GM23338 (cell line): ENCODE measurements around the gene UNC5A.

Experiments
- CREB1 ChIP-seq: fragments of 250-450 bp; sonication (Bioruptor Pico); IDR thresholded peaks from 2 replicates; pipeline ENCODE4 v1.5.0; 2020; ENCODE audit warnings: low read depth, mild to moderate bottlenecking, moderate library complexity
- CTCF ChIP-seq, 2 experiments: fragments of 200-600 bp in 1 of 2; sonication (generic) in 1 of 2; conservative IDR thresholded peaks; 2 replicates each; pipeline versions ENCODE4 v1.5.1 to v1.6.1; 2016 to 2017; ENCODE audit warnings: antibody characterized with exemption in 2 of 2, low read depth in 2 of 2, mild to moderate bottlenecking in 2 of 2, moderate library complexity in 1 of 2
- ETS1 ChIP-seq: IDR thresholded peaks from 2 replicates; pipeline ENCODE4 v1.6.1; 2016; ENCODE audit warnings: antibody characterized with exemption
- EZH2 ChIP-seq: fragments of 200-600 bp; sonication (generic); IDR thresholded peaks from one replicate; pipeline ENCODE4 v1.8.0; 2017; ENCODE audit warnings: antibody characterized with exemption, mild to moderate bottlenecking, low read depth; ENCODE audit not compliant: unreplicated experiment
- EZH2phosphoT487 ChIP-seq: fragments of 200-600 bp; sonication (generic); IDR thresholded peaks from one replicate; pipeline ENCODE4 v1.8.1; 2018; ENCODE audit warnings: antibody characterized with exemption; ENCODE audit not compliant: unreplicated experiment
- JUNB ChIP-seq: IDR thresholded peaks from one replicate; pipeline ENCODE4 v1.6.1; 2016; ENCODE audit warnings: antibody characterized with exemption; ENCODE audit not compliant: unreplicated experiment
- NANOG ChIP-seq: IDR thresholded peaks from 2 replicates; pipeline ENCODE4 v1.6.1; 2016; ENCODE audit warnings: antibody characterized with exemption, borderline replicate concordance
- POLR2AphosphoS5 ChIP-seq: IDR thresholded peaks from 2 replicates; pipeline ENCODE4 v1.6.1; 2016; ENCODE audit warnings: antibody characterized with exemption, low read depth
- REST ChIP-seq: IDR thresholded peaks from one replicate; pipeline ENCODE4 v1.6.1; 2018; ENCODE audit warnings: antibody characterized with exemption; ENCODE audit not compliant: unreplicated experiment
- STAT1 ChIP-seq: IDR thresholded peaks from one replicate; pipeline ENCODE4 v1.6.1; 2016; ENCODE audit warnings: antibody characterized with exemption; ENCODE audit not compliant: unreplicated experiment
- ZNF114 ChIP-seq: fragments of 250-450 bp; sonication (Bioruptor Pico); IDR thresholded peaks from 2 replicates; pipeline ENCODE4 v1.5.0; 2020; ENCODE audit warnings: mild to moderate bottlenecking, moderate library complexity
- ZNF331 ChIP-seq: fragments of 250-450 bp; sonication (Bioruptor Pico); IDR thresholded peaks from 2 replicates; pipeline ENCODE4 v1.5.0; 2020; ENCODE audit warnings: low read depth, mild to moderate bottlenecking, moderate library complexity
- ZNF462 ChIP-seq: fragments of 250-450 bp; sonication (Bioruptor Pico); IDR thresholded peaks from 2 replicates; pipeline ENCODE4 v1.5.0; 2020; ENCODE audit warnings: mild to moderate bottlenecking, moderate library complexity

- no peak for TF ChIP-seq CTCF (conservative IDR thresholded peaks at IDR 0.05; ENCODE audit: low read depth in 2 of 2)
- TF ChIP-seq EZH2, result no peak
- TF ChIP-seq EZH2phosphoT487, result no peak
- TF ChIP-seq JUNB, result no peak
- no peak for TF ChIP-seq POLR2AphosphoS5
- TF ChIP-seq CREB1, result no peak
- TF ChIP-seq NANOG, result no peak
- no peak for TF ChIP-seq ZNF331
- TF ChIP-seq ETS1, result no peak
- no peak for TF ChIP-seq ZNF462
- no peak for TF ChIP-seq REST
- no peak for TF ChIP-seq STAT1
- no peak for TF ChIP-seq ZNF114
These were observed 22.7 kb upstream of the UNC5A start for GRCh38 chr5:176787676-176788075.
